HEK293 (cell line): ENCODE results near the gene ZG16.
"Not testable (repeated sequence)": the region's sequence is repeated elsewhere in the genome, so short reads cannot be mapped to it uniquely, and the experiment has no call there.

ENCODE experiments used
- CTCF ChIA-PET: fragments of 350-600 bp; formaldehyde crosslinking; extraction: SDS; loops from one replicate; lab custom pipeline; 2021; ENCODE audit warnings: antibody characterized with exemption; lab: Yijun Ruan, JAX
- POLR2A ChIA-PET: fragments of 300-600 bp; formaldehyde crosslinking; extraction: SDS; loops from one replicate; lab custom pipeline; 2020; ENCODE audit warnings: antibody characterized with exemption, inconsistent platforms; lab: Yijun Ruan, JAX
- H3K27ac ChIP-seq: fragments of 200-500 bp; sonication (Bioruptor generic); 2 replicates; pipeline ENCODE4 v1.5.1; 2014; ENCODE audit warnings: low read depth, low read length, control low read depth, inconsistent platforms; ENCODE audit errors: extremely low read depth
- H3K36me3 ChIP-seq, 2 experiments: fragments of 200-500 bp in 1 of 2; sonication (Bioruptor generic) in 1 of 2; 1 replicate in 1 of 2; 2 replicates in 1 of 2; pipeline ENCODE4 v1.5.1; 2014 to 2017; ENCODE audit warnings: inconsistent platforms in 2 of 2, low read length in 2 of 2; ENCODE audit not compliant: control insufficient read depth in 2 of 2, insufficient read depth in 1 of 2
- H3K4me1 ChIP-seq: fragments of 200-500 bp; sonication (Bioruptor generic); 2 replicates; pipeline ENCODE4 v1.5.1; 2014; ENCODE audit warnings: mild to moderate bottlenecking, low read length, inconsistent platforms; ENCODE audit not compliant: control insufficient read depth, insufficient read depth
- H3K4me3 ChIP-seq: 2 replicates; pipeline ENCODE4 v1.5.1; 2011; ENCODE audit warnings: low read depth, mild to moderate bottlenecking, control low read depth, low read length, moderate library complexity
- H3K9me3 ChIP-seq: fragments of 200-500 bp; sonication (Bioruptor generic); 2 replicates; pipeline ENCODE4 v1.5.1; 2014; ENCODE audit warnings: low read depth, low read length, inconsistent platforms; ENCODE audit not compliant: control insufficient read depth, insufficient read depth
- BCL11A ChIP-seq: fragments of 450-650 bp; formaldehyde crosslinking; IDR thresholded peaks from 2 replicates; pipeline ENCODE4 v1.5.1; 2016; ENCODE audit warnings: low read depth, missing biosample characterization, missing genetic modification characterization
- MYNN ChIP-seq: fragments of 450-650 bp; formaldehyde crosslinking; IDR thresholded peaks from 2 replicates; pipeline ENCODE4 v1.5.1; 2016; ENCODE audit warnings: missing biosample characterization, missing genetic modification characterization, borderline replicate concordance
- ZBTB1 ChIP-seq: fragments of 450-650 bp; formaldehyde crosslinking; IDR thresholded peaks from 2 replicates; pipeline ENCODE4 v1.5.1; 2016; ENCODE audit warnings: missing biosample characterization, missing genetic modification characterization
- ZNF121 ChIP-seq: fragments of 450-650 bp; formaldehyde crosslinking; IDR thresholded peaks from 2 replicates; pipeline ENCODE4 v1.5.1; 2016; ENCODE audit warnings: missing biosample characterization, missing genetic modification characterization
- ZNF140 ChIP-seq: fragments of 450-650 bp; formaldehyde crosslinking; IDR thresholded peaks from 2 replicates; pipeline ENCODE4 v1.5.1; 2016; ENCODE audit warnings: missing biosample characterization, missing genetic modification characterization
- ZNF211 ChIP-seq: fragments of 450-650 bp; formaldehyde crosslinking; IDR thresholded peaks from 2 replicates; pipeline ENCODE4 v1.5.1; 2016; ENCODE audit warnings: low read depth, missing biosample characterization, missing genetic modification characterization
- ZNF280D ChIP-seq: fragments of 450-650 bp; formaldehyde crosslinking; IDR thresholded peaks from 2 replicates; pipeline ENCODE4 v1.5.1; 2016; ENCODE audit warnings: missing biosample characterization, missing genetic modification characterization
- ZNF555 ChIP-seq: fragments of 450-650 bp; formaldehyde crosslinking; conservative IDR thresholded peaks from 2 replicates; pipeline ENCODE4 v1.5.1; 2017; ENCODE audit warnings: missing biosample characterization, mild to moderate bottlenecking, missing genetic modification characterization, inconsistent platforms
- ZNF558 ChIP-seq: fragments of 450-650 bp; formaldehyde crosslinking; IDR thresholded peaks from 2 replicates; pipeline ENCODE4 v1.5.1; 2016; ENCODE audit warnings: missing biosample characterization, missing genetic modification characterization
- ZNF626 ChIP-seq: fragments of 450-650 bp; sonication (Bioruptor Pico); formaldehyde crosslinking; IDR thresholded peaks from 2 replicates; pipeline ENCODE4 v1.5.1; 2018; ENCODE audit warnings: missing biosample characterization, missing genetic modification characterization, inconsistent platforms
- ZSCAN5A ChIP-seq: fragments of 450-650 bp; formaldehyde crosslinking; IDR thresholded peaks from 2 replicates; pipeline ENCODE4 v1.5.1; 2016; ENCODE audit warnings: missing biosample characterization, missing genetic modification characterization

Gene ZG16

GRCh38 chr16:29747947-29748759, 29.9 kb upstream of the ZG16 start (continued):
- TF ChIP-seq ZNF626 (tag by site-specific recombination) (no peak), ZNF140 (no peak), ZNF558 (no peak), ZNF211 (tag by site-specific recombination) (0 out of 2 replicates have a peak, but pooled peaks have one; percentile 35), ZNF555 (peak; percentile 12; the same call in 1 of the 2 replicates), ZNF280D (tag by site-specific recombination) (no peak), ZSCAN5A (tag by site-specific recombination) (no peak)

- H3K27ac ChIP-seq, POLR2A ChIA-PET, H3K4me1 ChIP-seq, H3K4me3 ChIP-seq, H3K36me3 ChIP-seq, H3K9me3 ChIP-seq: not testable (repeated sequence)
- CTCF ChIA-PET = interaction anchor here (0.8 kb wide), 1 partner anchor 257 kb away, joined by 4 read pairs; no protein-coding TSS in a partner anchor
Measured at GRCh38 chr16:29748760-29749149, 29.3 kb upstream of the ZG16 start.

- peak; percentile 32; the same call in 1 of the 2 replicates for TF ChIP-seq ZNF121 (tag by site-specific recombination)
- no peak for TF ChIP-seq BCL11A (tag by site-specific recombination)
- H3K9me3 ChIP-seq = no peaks in the 10 kb centered on the region
- no peak overlapping the region for H3K4me3 ChIP-seq
- no peak overlapping the region for H3K27ac ChIP-seq
- CTCF ChIA-PET = interaction anchor here (1.0 to 1.7 kb wide), 2 partner anchors 11 to 24 kb away, joined by 3 to 9 read pairs; no protein-coding TSS in a partner anchor
- H3K36me3 ChIP-seq = no peaks in the 10 kb centered on the region
- no peaks in the 10 kb centered on the region for H3K4me1 ChIP-seq
- POLR2A ChIA-PET = interaction anchor here (0.7 to 1.7 kb wide), 2 partner anchors 36 to 268 kb away, joined by 6 read pairs; partner anchors contain the start of gene KIF22
Measured at GRCh38 chr16:29753516-29753915, 24.5 kb upstream of the ZG16 start.

GRCh38 chr16:29756654-29757053, 21.4 kb upstream of the ZG16 start:
- Histone ChIP-seq H3K9me3 (no peaks in the 10 kb centered on the region), H3K36me3 (no peaks in the 10 kb centered on the region), H3K27ac (no peak overlapping the region), H3K4me1 (no peaks in the 10 kb centered on the region), H3K4me3 (no peak overlapping the region)
- ChIA-PET CTCF (interaction anchor here (0.6 to 2.1 kb wide), 3 partner anchors 27 to 55 kb away, joined by 3 to 7 read pairs (median 4); no protein-coding TSS in a partner anchor), POLR2A (no interaction called here)
- TF ChIP-seq MYNN (tag by site-specific recombination) (0 out of 2 replicates have a peak, but pooled peaks have one; percentile 27), ZBTB1 (tag by site-specific recombination) (no peak)

GRCh38 chr16:29757086-29757485, 21.0 kb upstream of the ZG16 start:
- CTCF ChIA-PET = interaction anchor here (0.7 to 2.1 kb wide), 2 partner anchors 28 to 32 kb away, joined by 3 to 7 read pairs; no protein-coding TSS in a partner anchor
- POLR2A ChIA-PET = not testable (repeated sequence)

More at GRCh38 chr16:29757086-29757485, 21.0 kb upstream of the ZG16 start:
- not testable (repeated sequence) for H3K27ac ChIP-seq, H3K4me3 ChIP-seq, H3K4me1 ChIP-seq, H3K9me3 ChIP-seq, H3K36me3 ChIP-seq
